ENCODE measurements around the gene PCGF3. TPM values are rescaled to one million over a fixed set of nuclear protein-coding genes. Genes with fewer than 3 reads are reported as not detected.
A peak's percentile ranks its signal among the peaks of the same experiment; 100 is the strongest.

Gene PCGF3
- total and polyA plus RNA-seq, 5 donors: 25.0 to 30.1 (median 27.1) TPM

DNA sequence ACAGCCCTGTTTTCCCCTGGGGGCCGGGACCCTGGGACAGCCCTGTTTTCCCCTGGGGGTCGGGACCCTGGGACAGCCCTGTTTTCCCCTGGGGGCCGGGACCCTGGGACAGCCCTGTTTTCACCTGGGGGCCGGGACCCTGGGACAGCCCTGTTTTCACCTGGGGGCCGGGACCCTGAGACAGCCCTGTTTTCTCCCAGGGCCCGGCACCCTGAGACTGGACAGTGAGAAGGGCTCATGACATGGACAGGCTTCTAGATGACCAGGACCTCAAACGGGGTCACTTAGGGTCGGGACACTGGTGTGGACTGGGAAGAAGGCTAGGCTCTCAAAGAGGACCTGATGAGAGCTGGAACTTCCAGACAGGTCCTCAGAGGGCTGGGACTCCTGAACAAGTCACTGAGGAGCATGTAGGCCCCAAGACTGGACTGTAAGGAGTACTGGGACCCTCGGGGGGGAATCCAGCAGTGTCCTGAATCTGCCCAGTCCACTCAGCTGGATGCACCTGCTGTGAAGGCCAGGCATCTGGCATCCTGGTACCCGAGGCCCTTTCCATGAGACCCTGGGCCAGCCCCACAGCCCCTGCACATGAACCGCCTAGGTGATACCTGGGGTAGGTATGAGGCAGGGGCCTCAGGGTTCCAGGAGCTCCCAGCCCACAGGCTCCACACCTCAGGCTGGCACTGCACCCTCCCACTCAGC, 2.4 kb downstream of the PCGF3 start:
- no peak overlapping the region for H3K4me3 ChIP-seq (ENCODE audit: low read length)
- DNase-seq (peak in 2 of 3 donors; percentile 46 to 60), ATAC-seq (no peak)
- peaks cover 7% of the 10 kb centered on the region for H3K4me1 ChIP-seq (ENCODE audit: control insufficient read depth, insufficient read depth, low read length)
- H3K9me3 ChIP-seq (ENCODE audit: control insufficient read depth, low read length): no peaks in the 10 kb centered on the region
- 83% methylated on average over 11 of the region's 11 CpGs for WGBS
- intact Hi-C loops (cut with DNase I): no loop called here
- no peak overlapping the region for H3K27ac ChIP-seq (ENCODE audit: low read length)
- no peaks in the 10 kb centered on the region for H3K27me3 ChIP-seq (ENCODE audit: control insufficient read depth, insufficient read depth)

DNA sequence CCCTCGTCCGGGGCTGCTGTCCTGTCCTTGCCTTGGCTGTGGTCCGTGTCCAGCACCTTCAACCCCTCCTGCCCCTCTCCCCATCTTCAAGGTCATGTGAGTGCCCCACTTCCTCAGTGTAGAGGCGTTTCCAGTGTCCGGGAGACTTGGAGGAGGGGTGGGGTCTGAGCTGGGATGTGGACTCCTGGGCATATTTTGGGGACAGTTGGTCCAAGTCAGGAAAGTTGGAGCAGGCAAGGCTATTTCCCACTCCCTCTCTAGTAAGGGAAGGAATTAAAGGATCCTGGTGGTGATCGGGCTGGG, 3.0 kb downstream of the PCGF3 start:
- Histone ChIP-seq H3K27me3 (ENCODE audit: control insufficient read depth, insufficient read depth) (no peaks in the 10 kb centered on the region), H3K4me3 (ENCODE audit: low read length) (no peak overlapping the region), H3K4me1 (ENCODE audit: control insufficient read depth, insufficient read depth, low read length) (peaks cover 7% of the 10 kb centered on the region), H3K27ac (ENCODE audit: low read length) (no peak overlapping the region), H3K9me3 (ENCODE audit: control insufficient read depth, low read length) (no peaks in the 10 kb centered on the region)
- intact Hi-C loops (cut with DNase I): no loop called here
- ATAC-seq: no peak
- no peak for DNase-seq
- WGBS: 67% methylated on average over 6 of the region's 6 CpGs

DNA sequence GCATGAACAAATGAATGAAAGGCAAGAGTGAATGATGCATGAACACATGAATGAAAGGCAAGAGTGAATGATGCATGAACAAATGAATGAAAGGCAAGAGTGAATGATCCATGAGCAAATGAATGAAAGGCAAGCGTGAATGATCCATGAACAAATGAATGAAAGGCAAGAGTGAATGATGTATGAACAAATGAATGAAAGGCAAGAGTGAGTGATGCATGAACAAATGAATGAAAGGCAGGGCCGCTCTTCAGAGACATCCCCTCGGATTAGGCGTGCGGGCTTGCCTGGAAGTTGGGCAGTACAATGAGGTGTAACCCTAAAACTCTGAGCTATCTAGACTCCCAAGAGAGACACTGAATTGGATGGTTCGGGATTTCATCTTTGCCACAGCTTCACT, 3.7 kb downstream of the PCGF3 start:
- Histone ChIP-seq H3K27ac (ENCODE audit: low read length) (no peak overlapping the region), H3K27me3 (ENCODE audit: control insufficient read depth, insufficient read depth) (no peaks in the 10 kb centered on the region), H3K4me3 (ENCODE audit: low read length) (no peak overlapping the region), H3K9me3 (ENCODE audit: control insufficient read depth, low read length) (no peaks in the 10 kb centered on the region), H3K4me1 (ENCODE audit: control insufficient read depth, insufficient read depth, low read length) (peaks cover 7% of the 10 kb centered on the region)
- ATAC-seq (no peak), DNase-seq (no peak)
- intact Hi-C loops (cut with DNase I): no loop called here
- 94% methylated on average over 6 of the region's 6 CpGs for WGBS

DNA sequence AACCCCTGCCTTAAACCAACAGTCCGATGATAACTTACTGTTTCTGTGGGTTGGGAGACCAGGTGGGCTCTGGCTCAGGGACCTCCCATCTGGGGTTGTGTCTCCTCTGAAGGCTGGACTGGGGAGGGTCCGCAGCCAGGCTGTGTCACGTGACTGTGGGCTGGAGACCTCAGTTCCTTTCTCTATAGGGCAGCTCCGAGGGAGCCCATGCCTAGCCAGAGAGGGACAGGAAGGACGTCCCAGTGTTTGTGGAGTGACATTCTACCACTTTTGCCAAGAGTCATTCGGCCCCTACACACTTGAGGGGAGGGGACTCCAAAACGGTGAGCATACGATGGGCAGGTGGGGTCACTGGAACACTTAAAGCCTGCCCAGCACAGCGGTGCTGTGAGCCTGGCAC, 4.5 kb downstream of the PCGF3 start:
- intact Hi-C loops (cut with DNase I): no loop called here
- WGBS: 71% methylated on average over 9 of the region's 9 CpGs

DNA sequence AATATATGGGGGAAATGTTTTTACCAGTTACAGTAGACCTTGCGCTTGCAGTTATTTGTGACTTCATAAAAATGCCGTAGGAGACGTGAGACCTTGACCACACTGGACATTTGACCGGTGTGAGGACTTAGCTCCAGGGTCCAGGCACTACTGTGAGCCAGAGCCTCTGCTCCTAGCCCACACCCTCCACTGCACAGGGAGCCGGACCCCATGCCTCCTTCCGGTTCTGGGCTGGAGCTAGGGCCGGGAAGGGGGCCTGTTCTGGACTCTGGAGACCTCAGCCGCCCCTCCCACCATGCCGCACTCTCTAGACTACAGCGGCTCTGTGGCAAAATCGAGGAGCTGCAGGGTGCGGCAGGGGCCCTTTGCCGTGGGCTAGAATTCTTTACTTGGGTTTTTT, 5.3 kb downstream of the PCGF3 start:
- Histone ChIP-seq H3K27me3 (ENCODE audit: control insufficient read depth, insufficient read depth) (no peaks in the 10 kb centered on the region), H3K4me3 (ENCODE audit: low read length) (no peak overlapping the region), H3K9me3 (ENCODE audit: control insufficient read depth, low read length) (no peaks in the 10 kb centered on the region), H3K27ac (ENCODE audit: low read length) (no peak overlapping the region), H3K4me1 (ENCODE audit: control insufficient read depth, insufficient read depth, low read length) (peaks cover 7% of the 10 kb centered on the region)
- intact Hi-C loops (cut with DNase I): no loop called here
- WGBS: 86% methylated on average over 13 of the region's 13 CpGs
- ATAC-seq (peak in 1 of 2 donors; percentile 20), DNase-seq (peak in 1 of 3 donors; percentile 38)

More for the DNA sequence above, 4.5 kb downstream of the PCGF3 start:
- no peak for ATAC-seq
- peak in 1 of 3 donors; percentile 36 for DNase-seq
- Histone ChIP-seq H3K4me1 (ENCODE audit: control insufficient read depth, insufficient read depth, low read length) (peaks cover 7% of the 10 kb centered on the region), H3K27me3 (ENCODE audit: control insufficient read depth, insufficient read depth) (no peaks in the 10 kb centered on the region), H3K4me3 (ENCODE audit: low read length) (no peak overlapping the region), H3K9me3 (ENCODE audit: control insufficient read depth, low read length) (no peaks in the 10 kb centered on the region), H3K27ac (ENCODE audit: low read length) (no peak overlapping the region)

DNA sequence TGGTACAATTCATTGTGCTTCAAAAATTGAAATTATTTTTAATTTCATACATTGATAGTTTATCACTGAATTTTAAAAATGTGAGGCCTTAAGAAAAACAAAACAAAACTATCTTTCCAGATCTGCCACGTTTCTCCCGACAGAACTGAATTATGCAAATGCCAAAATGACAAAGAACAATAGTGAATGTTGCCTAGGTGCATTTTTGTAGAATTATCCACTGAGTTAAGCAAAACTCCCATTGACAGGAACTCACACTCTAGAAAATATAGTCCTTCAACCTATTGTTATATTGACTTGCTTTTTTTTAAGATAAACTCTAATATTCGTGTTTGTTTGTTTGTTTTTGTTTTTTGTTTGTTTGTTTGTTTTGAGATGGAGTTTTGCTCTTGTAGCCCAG, 6.5 kb downstream of the PCGF3 start:
- 62% methylated on average over 3 of the region's 3 CpGs for WGBS
- Histone ChIP-seq H3K4me1 (ENCODE audit: control insufficient read depth, insufficient read depth, low read length) (peaks cover 7% of the 10 kb centered on the region), H3K4me3 (ENCODE audit: low read length) (no peak overlapping the region), H3K27ac (ENCODE audit: low read length) (no peak overlapping the region), H3K9me3 (ENCODE audit: control insufficient read depth, low read length) (no peaks in the 10 kb centered on the region), H3K27me3 (ENCODE audit: control insufficient read depth, insufficient read depth) (no peaks in the 10 kb centered on the region)
- DNase-seq (no peak), ATAC-seq (no peak)
- intact Hi-C loops (cut with DNase I): no loop called here

DNA sequence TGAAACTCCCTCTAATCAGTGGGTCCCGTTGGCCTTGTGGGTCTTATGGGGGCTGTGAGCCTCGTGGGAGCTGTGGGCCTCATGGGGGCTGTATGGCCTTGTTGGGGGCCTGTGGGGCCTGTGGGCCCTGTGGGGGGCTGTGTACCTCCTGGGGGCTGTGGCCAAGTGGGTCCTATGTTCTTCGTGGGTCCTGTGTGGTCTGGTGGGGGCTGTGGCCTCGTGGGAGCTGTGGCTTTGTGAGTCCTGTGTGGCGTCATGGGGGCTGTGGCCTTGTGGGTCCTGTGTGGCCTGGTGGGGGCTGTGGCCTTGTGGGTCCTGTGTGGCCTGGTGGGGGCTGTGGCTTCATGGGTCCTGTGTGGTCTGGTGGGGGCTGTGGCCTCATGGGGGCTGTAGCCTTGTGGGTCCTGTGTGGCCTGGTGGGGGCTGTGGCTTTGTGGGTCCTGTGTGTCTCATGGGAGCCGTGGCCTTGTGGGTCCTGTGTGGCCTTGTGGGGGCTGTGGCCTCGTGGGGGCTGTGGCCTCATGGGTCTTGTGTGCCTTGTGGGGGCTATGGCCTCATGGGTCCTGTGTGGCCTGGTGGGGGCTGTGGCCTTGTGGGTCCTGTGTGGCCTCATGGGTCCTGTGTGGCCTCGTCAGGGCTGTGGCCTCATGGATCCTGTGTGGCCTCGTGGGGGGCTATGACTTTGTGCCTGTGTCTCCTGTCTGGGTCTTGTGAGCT, 7.4 kb downstream of the PCGF3 start:
- ATAC-seq (peak; percentile 25 to 32), DNase-seq (peak in 1 of 3 donors; percentile 41)
- Histone ChIP-seq H3K9me3 (ENCODE audit: control insufficient read depth, low read length) (no peaks in the 10 kb centered on the region), H3K27ac (ENCODE audit: low read length) (no peak overlapping the region), H3K4me1 (ENCODE audit: control insufficient read depth, insufficient read depth, low read length) (peaks cover 7% of the 10 kb centered on the region), H3K4me3 (ENCODE audit: low read length) (no peak overlapping the region), H3K27me3 (ENCODE audit: control insufficient read depth, insufficient read depth) (no peaks in the 10 kb centered on the region)
- 89% methylated on average over 9 of the region's 9 CpGs for WGBS
- intact Hi-C loops (cut with DNase I): no loop called here

DNA sequence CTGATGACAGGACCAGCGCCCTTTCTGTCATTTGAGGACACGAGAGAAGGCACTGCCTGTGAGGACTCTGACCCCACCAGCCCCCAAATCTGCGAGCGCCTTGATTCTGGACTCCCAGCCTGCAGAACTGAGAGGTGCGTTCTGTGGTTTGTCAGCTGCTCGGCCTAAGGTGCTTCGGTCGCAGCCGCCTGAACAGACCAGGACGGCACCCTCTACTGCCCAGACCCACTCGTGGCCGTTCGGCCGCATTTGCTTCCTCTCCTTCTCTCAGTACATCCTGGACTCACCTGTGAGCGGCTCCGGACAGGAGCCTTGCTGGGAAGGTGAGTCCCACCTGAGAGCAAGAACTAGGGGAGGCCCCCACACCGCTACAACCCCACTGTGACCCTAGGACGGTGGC, 8.5 kb downstream of the PCGF3 start:
- H3K4me1 ChIP-seq (ENCODE audit: control insufficient read depth, insufficient read depth, low read length): peaks cover 2% of the 10 kb centered on the region
- intact Hi-C loops (cut with DNase I): no loop called here
- DNase-seq (peak in 1 of 3 donors; percentile 50), ATAC-seq (peak in 1 of 2 donors; percentile 17)
- no peaks in the 10 kb centered on the region for H3K9me3 ChIP-seq (ENCODE audit: control insufficient read depth, low read length)
- 86% methylated on average over 18 of the region's 18 CpGs for WGBS
- H3K27me3 ChIP-seq (ENCODE audit: control insufficient read depth, insufficient read depth): no peaks in the 10 kb centered on the region
- no peak overlapping the region for H3K27ac ChIP-seq (ENCODE audit: low read length)
- H3K4me3 ChIP-seq (ENCODE audit: low read length): no peak overlapping the region

DNA sequence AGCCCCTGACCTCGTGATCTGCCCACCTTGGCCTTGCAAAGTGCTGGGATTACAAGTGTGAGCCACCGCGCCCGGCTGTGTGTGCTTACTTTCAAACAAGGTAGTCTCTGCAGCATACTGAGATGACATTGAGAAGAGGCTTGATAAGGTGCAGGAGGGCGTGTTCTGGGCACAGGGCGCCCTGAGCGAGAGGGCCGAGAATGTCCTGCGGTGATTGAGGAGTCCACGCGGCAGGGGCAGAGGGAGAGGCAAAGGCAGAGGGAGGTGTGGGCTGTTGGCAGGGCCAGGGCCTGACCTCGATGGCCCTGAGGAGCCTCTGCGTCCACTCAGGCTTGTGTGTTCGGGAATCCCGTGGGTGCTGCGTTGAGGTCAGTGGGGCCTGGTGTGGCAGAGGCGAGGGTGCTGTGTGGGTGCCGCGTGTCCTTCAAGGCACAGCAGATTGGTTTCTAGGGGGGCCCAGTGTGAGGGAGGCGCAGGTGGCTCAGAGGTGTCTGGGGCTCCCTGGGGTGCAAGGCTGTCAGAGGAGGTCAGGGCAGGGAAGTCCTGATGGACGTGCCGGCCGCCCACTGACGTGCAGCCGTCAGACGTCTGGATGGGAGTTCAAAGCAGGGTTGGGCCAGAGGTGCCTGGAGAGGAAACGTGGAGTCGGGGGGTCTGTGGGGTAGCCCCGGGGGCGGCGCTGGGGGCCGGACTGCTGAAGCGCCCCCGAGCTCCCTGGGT, 12.1 kb downstream of the PCGF3 start:
- H3K4me1 ChIP-seq (ENCODE audit: control insufficient read depth, insufficient read depth, low read length): peaks cover 5% of the 10 kb centered on the region
- no peaks in the 10 kb centered on the region for H3K27me3 ChIP-seq (ENCODE audit: control insufficient read depth, insufficient read depth)
- no peak overlapping the region for H3K4me3 ChIP-seq (ENCODE audit: low read length)
- ATAC-seq (peak in 1 of 2 donors; percentile 5), DNase-seq (peak in 2 of 3 donors; percentile 37 to 48)
- 73% methylated on average over 34 of the region's 34 CpGs for WGBS
- H3K9me3 ChIP-seq (ENCODE audit: control insufficient read depth, low read length): no peaks in the 10 kb centered on the region
- no peak overlapping the region for H3K27ac ChIP-seq (ENCODE audit: low read length)
- intact Hi-C loops (cut with DNase I): no loop called here

DNA sequence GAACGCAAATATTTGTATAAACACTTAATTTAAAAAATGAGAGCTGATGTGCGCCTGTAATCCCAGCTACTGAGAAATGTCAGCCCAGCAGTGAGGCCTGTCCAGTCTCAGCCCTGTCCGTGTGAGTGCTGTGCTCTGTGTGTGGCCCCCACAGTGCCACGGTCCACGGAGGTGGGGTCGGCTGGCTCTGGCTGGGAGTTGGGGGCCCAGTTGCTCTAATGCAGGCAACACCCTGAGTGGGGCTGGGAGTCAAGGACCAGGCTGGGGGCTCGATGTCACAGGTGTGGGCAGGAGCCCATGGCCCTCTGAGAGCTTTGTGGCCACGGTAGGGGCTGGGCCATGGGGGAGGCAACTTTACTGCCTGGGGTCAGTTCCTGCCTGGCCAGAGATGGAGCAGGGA, 12.8 kb downstream of the PCGF3 start:
- no peak overlapping the region for H3K4me3 ChIP-seq (ENCODE audit: low read length)
- H3K27me3 ChIP-seq (ENCODE audit: control insufficient read depth, insufficient read depth): no peaks in the 10 kb centered on the region
- ATAC-seq: no peak
- H3K27ac ChIP-seq (ENCODE audit: low read length): no peak overlapping the region
- WGBS: 84% methylated on average over 8 of the region's 8 CpGs
- peak in 2 of 3 donors; percentile 25 to 36 for DNase-seq
- no peaks in the 10 kb centered on the region for H3K9me3 ChIP-seq (ENCODE audit: control insufficient read depth, low read length)
- intact Hi-C loops (cut with DNase I): no loop called here
- peaks cover 5% of the 10 kb centered on the region for H3K4me1 ChIP-seq (ENCODE audit: control insufficient read depth, insufficient read depth, low read length)

Measured in right cardiac atrium (tissue), 5 donors.